K562 treated with DMSO at 1 percent for 12 hours (cell line): ENCODE results near the gene DUS4L. TPM values are rescaled to one million over a fixed set of nuclear protein-coding genes. Genes with fewer than 3 reads are reported as not detected.

ENCODE experiments used
- total RNA-seq: library from RNA; unstranded; fragments of 300-600 nt; gene quantifications from 2 replicates; pipeline ENCODE4 v1.2.3, GENCODE V29; 2022; ENCODE audit not compliant: insufficient read depth

DUS4L gene, protein sequence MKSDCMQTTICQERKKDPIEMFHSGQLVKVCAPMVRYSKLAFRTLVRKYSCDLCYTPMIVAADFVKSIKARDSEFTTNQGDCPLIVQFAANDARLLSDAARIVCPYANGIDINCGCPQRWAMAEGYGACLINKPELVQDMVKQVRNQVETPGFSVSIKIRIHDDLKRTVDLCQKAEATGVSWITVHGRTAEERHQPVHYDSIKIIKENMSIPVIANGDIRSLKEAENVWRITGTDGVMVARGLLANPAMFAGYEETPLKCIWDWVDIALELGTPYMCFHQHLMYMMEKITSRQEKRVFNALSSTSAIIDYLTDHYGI
- 7.8 and 12.6 TPM in 2 replicates for total RNA-seq

DNA sequence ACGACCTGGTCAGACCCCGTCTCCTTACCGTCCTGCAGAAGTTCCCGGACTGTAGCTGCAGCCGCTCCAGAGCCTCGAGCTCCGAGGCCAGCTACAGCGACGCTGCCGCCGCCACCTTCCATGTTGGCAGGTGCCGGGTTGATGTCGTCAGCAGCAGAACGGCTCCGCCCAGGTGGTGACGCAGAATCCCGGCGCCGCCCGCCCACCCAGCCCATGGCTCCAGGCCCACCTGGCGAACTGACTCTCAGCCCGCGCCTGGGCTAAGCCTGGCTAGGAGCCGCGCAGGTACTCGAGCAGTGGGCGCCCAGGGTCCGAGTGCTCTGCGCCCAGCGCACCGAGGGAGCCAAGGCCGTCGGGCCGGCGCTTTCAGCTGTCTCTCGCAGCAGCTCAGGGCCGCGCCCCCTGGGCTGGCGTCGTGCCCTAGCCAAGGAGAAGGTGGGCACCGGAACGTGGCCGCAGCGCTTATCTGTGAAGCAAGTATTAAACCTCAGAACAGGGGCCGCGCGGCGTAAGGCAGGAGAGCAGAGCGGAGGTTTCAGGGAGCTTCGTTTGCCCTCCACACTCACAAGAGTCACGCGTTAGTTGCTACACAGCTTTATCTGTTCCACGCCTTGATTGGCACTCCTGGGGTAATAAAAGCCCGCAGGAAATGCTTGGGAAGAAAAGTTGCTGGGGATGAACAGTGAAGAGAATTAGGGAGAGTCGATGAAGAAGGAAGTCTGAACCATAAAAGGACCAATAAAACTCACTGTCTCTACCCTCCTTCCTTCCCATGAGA is at the start of gene DUS4L, which contains the start of gene COG5:
Gene DUS4L (plus strand): TSS at position 197 of the 778 bp plus-strand sequence. CDS start 3,100 bp downstream, outside the sequence.
Gene COG5 (minus strand): TSS at position 146 of the 778 bp plus-strand sequence. CDS start 24 bp downstream, at position 122.

DNA sequence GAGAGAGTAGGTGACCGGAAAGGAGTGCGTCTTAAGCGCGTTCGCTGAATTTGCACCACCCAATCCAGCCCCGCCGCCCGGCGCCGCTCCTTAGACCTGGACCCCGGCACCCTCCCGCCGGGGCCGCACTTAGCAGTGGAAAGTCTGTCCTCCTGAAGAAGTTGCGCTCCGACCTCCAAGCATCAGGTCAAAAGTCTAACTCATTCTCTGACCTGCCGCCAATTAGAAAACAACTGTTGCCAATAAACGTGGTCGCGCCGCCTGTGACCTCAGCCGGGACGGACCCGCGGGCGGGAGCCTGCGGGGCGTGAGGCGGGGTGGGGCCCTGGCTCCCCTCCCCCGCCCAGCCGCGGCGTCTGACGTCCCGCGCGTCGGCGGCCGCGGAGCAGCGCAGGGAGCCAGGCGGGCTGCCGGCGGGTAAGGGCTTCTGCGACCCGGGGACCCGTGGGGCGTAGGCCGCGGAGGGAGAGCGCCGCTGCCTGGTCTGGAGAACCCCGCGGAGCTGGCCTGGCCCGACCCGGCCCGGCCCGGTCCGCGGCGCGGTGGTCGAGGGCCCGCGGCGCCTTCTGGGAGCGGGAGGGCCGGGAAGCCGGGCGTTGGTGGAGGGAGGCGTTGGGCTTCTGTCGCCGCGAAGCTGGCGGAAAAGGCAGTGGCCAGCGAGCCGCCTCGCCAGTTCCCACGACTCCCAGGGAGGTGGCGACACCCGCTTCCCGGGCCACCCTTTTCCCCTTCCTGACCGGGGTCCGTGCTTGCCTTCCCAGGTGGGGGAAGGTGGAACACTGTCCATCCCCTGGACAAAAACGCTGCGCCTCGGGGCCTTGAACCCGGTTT is 16.3 kb downstream of the DUS4L start, which contains the start of gene BCAP29:
Gene BCAP29 (plus strand): TSS at position 362 of the 831 bp plus-strand sequence. CDS start 527 bp downstream, outside the sequence.

Other genes with a start within 250 kb of the DUS4L start
- not detected in 2 replicates for gene GPR22, start 93.9 kb upstream of the DUS4L start, total RNA-seq
- 12.7 and 34.0 TPM in 2 replicates for gene COG5, start 51 bp upstream of the DUS4L start, total RNA-seq
- 48.3 and 106 TPM in 2 replicates for gene BCAP29, start 16.3 kb downstream of the DUS4L start, total RNA-seq
- 0.51 TPM in 1 of 2 replicates, not detected in the other for gene SLC26A4, start 96.9 kb downstream of the DUS4L start, total RNA-seq
- gene CBLL1, start 180.2 kb downstream of the DUS4L start, total RNA-seq, result 9.6 and 31.9 TPM in 2 replicates
- not detected in 2 replicates for gene SLC26A3, start 239.3 kb downstream of the DUS4L start, total RNA-seq